Effector memory CD4-positive, alpha-beta T cell (primary cell): ENCODE measurements around the gene GREB1.

Experiments
- DNase-seq, 3 donors: peaks; one replicate each; pipeline ENCODE4 v3.0.0-alpha.2; 2020
- H3K27ac ChIP-seq: 2 replicates; pipeline ENCODE4 v1.7.0; 2013; ENCODE audit warnings: mild to moderate bottlenecking, low read length, moderate library complexity; ENCODE audit not compliant: insufficient read depth, poor library complexity, severe bottlenecking
- H3K27me3 ChIP-seq: replicated peaks from 2 replicates; pipeline ENCODE4 v1.7.0; 2013; ENCODE audit warnings: mild to moderate bottlenecking, low read length; ENCODE audit not compliant: insufficient read depth, control insufficient read depth, poor library complexity, severe bottlenecking
- H3K36me3 ChIP-seq: 2 replicates; pipeline ENCODE4 v1.7.0; 2013; ENCODE audit warnings: mild to moderate bottlenecking, low read length, moderate library complexity; ENCODE audit not compliant: control insufficient read depth, insufficient read depth
- H3K4me1 ChIP-seq: 2 replicates; pipeline ENCODE4 v1.7.0; 2013; ENCODE audit warnings: low read length, mild to moderate bottlenecking; ENCODE audit not compliant: control insufficient read depth, insufficient read depth, poor library complexity, severe bottlenecking
- H3K4me3 ChIP-seq: 2 replicates; pipeline ENCODE4 v1.7.0; 2013; ENCODE audit warnings: low read length, low read depth, mild to moderate bottlenecking; ENCODE audit not compliant: insufficient read depth, poor library complexity, severe bottlenecking
- H3K9me3 ChIP-seq: 2 replicates; pipeline ENCODE4 v1.7.0; 2013; ENCODE audit warnings: mild to moderate bottlenecking, low read length, moderate library complexity; ENCODE audit not compliant: control insufficient read depth

GREB1 gene

GRCh38 chr2:11524470-11524869, 9.4 kb upstream of the GREB1 start:
- Histone ChIP-seq H3K27me3 (no peaks in the 10 kb centered on the region), H3K27ac (no peak overlapping the region), H3K36me3 (no peaks in the 10 kb centered on the region), H3K4me3 (no peak overlapping the region), H3K9me3 (no peaks in the 10 kb centered on the region), H3K4me1 (no peaks in the 10 kb centered on the region)
- DNase-seq, result no peak

- no peak for DNase-seq
- no peaks in the 10 kb centered on the region for H3K27me3 ChIP-seq
- no peak overlapping the region for H3K4me3 ChIP-seq
- no peak overlapping the region for H3K27ac ChIP-seq
- H3K4me1 ChIP-seq, result no peaks in the 10 kb centered on the region
- H3K9me3 ChIP-seq, result no peaks in the 10 kb centered on the region
- H3K36me3 ChIP-seq, result no peaks in the 10 kb centered on the region
Observed at GRCh38 chr2:11525762-11526161, 8.1 kb upstream of the GREB1 start.

- Histone ChIP-seq H3K4me1 (no peaks in the 10 kb centered on the region), H3K27me3 (no peaks in the 10 kb centered on the region), H3K36me3 (no peaks in the 10 kb centered on the region), H3K4me3 (no peak overlapping the region), H3K27ac (no peak overlapping the region), H3K9me3 (no peaks in the 10 kb centered on the region)
- no peak for DNase-seq
Observed at GRCh38 chr2:11527001-11527400, 6.8 kb upstream of the GREB1 start.

GRCh38 chr2:11528228-11528627, 5.6 kb upstream of the GREB1 start:
- DNase-seq, result no peak
- no peak overlapping the region for H3K4me3 ChIP-seq
- H3K27ac ChIP-seq, result no peak overlapping the region
- no peaks in the 10 kb centered on the region for H3K27me3 ChIP-seq
- no peaks in the 10 kb centered on the region for H3K4me1 ChIP-seq
- H3K9me3 ChIP-seq, result no peaks in the 10 kb centered on the region
- no peaks in the 10 kb centered on the region for H3K36me3 ChIP-seq

GRCh38 chr2:11530864-11531465, 2.9 kb upstream of the GREB1 start:
- no peak for DNase-seq
- H3K27ac ChIP-seq, result no peak overlapping the region
- H3K36me3 ChIP-seq, result no peaks in the 10 kb centered on the region
- no peak overlapping the region for H3K4me3 ChIP-seq
- H3K9me3 ChIP-seq, result no peaks in the 10 kb centered on the region
- H3K4me1 ChIP-seq, result no peaks in the 10 kb centered on the region
- H3K27me3 ChIP-seq, result no peaks in the 10 kb centered on the region

- H3K4me3 ChIP-seq, result no peak overlapping the region
- no peaks in the 10 kb centered on the region for H3K27me3 ChIP-seq
- no peaks in the 10 kb centered on the region for H3K36me3 ChIP-seq
- H3K9me3 ChIP-seq, result no peaks in the 10 kb centered on the region
- no peak for DNase-seq
- no peaks in the 10 kb centered on the region for H3K4me1 ChIP-seq
- no peak overlapping the region for H3K27ac ChIP-seq
Observed at GRCh38 chr2:11532416-11533055, 1.3 kb upstream of the GREB1 start.

GRCh38 chr2:11534071-11534745, 363 bp downstream of the GREB1 start:
- H3K4me3 ChIP-seq, result no peak overlapping the region
- no peaks in the 10 kb centered on the region for H3K4me1 ChIP-seq
- H3K36me3 ChIP-seq, result no peaks in the 10 kb centered on the region
- DNase-seq, result no peak
- H3K27me3 ChIP-seq, result no peaks in the 10 kb centered on the region
- H3K27ac ChIP-seq, result no peak overlapping the region
- H3K9me3 ChIP-seq, result no peaks in the 10 kb centered on the region

GRCh38 chr2:11534746-11535484, 1.1 kb downstream of the GREB1 start:
- Histone ChIP-seq H3K27me3 (no peaks in the 10 kb centered on the region), H3K36me3 (no peaks in the 10 kb centered on the region)
- DNase-seq, result no peak

GRCh38 chr2:11535899-11536344, 2.1 kb downstream of the GREB1 start:
- DNase-seq, result no peak
- Histone ChIP-seq H3K4me3 (no peak overlapping the region), H3K27ac (no peak overlapping the region), H3K36me3 (no peaks in the 10 kb centered on the region), H3K9me3 (no peaks in the 10 kb centered on the region), H3K27me3 (no peaks in the 10 kb centered on the region), H3K4me1 (no peaks in the 10 kb centered on the region)

More at GRCh38 chr2:11534746-11535484, 1.1 kb downstream of the GREB1 start:
- no peak overlapping the region for H3K27ac ChIP-seq
- no peaks in the 10 kb centered on the region for H3K4me1 ChIP-seq
- no peaks in the 10 kb centered on the region for H3K9me3 ChIP-seq
- H3K4me3 ChIP-seq, result no peak overlapping the region

- Histone ChIP-seq H3K27ac (no peak overlapping the region), H3K27me3 (no peaks in the 10 kb centered on the region), H3K36me3 (no peaks in the 10 kb centered on the region), H3K4me1 (no peaks in the 10 kb centered on the region), H3K4me3 (no peak overlapping the region), H3K9me3 (no peaks in the 10 kb centered on the region)
- no peak for DNase-seq
Observed at GRCh38 chr2:11537951-11538350, 4.1 kb downstream of the GREB1 start.
